Activated naive CD8-positive, alpha-beta T cell treated with anti-CD3 and anti-CD28 coated beads for 36 hours (primary cell): ENCODE results near the gene TLK1. TPM values are rescaled to one million over a fixed set of nuclear protein-coding genes. Genes with fewer than 3 reads are reported as not detected.

Source experiments
- DNase-seq: peaks from one replicate; pipeline ENCODE4 v3.0.0; 2021
- H3K27ac Mint-ChIP-seq: one replicate; pipeline ENCODE4 v1.8.0; 2022; ENCODE audit warnings: mild to moderate bottlenecking, moderate library complexity, mixed read lengths
- H3K27me3 Mint-ChIP-seq: one replicate; pipeline ENCODE4 v1.8.0; 2022; ENCODE audit warnings: mild to moderate bottlenecking, mixed read lengths
- H3K36me3 Mint-ChIP-seq: one replicate; pipeline ENCODE4 v1.8.0; 2021; ENCODE audit warnings: mild to moderate bottlenecking, mixed read lengths
- H3K4me1 Mint-ChIP-seq: one replicate; pipeline ENCODE4 v1.8.0; 2021; ENCODE audit warnings: mixed read lengths
- H3K4me3 Mint-ChIP-seq: one replicate; pipeline ENCODE4 v1.8.0; 2022; ENCODE audit warnings: mild to moderate bottlenecking, moderate library complexity, mixed read lengths
- H3K9me3 Mint-ChIP-seq: one replicate; pipeline ENCODE4 v1.8.0; 2022; ENCODE audit warnings: mixed read lengths
- total RNA-seq, 2 experiments: library from RNA; stranded (reverse); gene quantifications; one replicate each; pipeline ENCODE4 v1.2.3, GENCODE V29; 2021

The TLK1 gene
- 10 to 100 TPM; 61.9 to 66.0 TPM for total RNA-seq

- Mint-ChIP-seq H3K9me3 (no peaks in the 10 kb centered on the region), H3K4me3 (peak within 1 kb of the TSS; percentile 97), H3K27ac (peak within 1 kb of the TSS; percentile 96), H3K36me3 (peaks cover 9% of the 10 kb centered on the region), H3K27me3 (no peaks in the 10 kb centered on the region), H3K4me1 (peaks cover 56% of the 10 kb centered on the region)
- DNase-seq = peak; percentile 80
Observed at GRCh38 chr2:171160119-171160955, at the start of gene TLK1. TSS of gene TLK1 (minus strand) at chr2:171160893. CDS start at chr2:171160428, 465 bp downstream.

- H3K9me3 Mint-ChIP-seq = no peaks in the 10 kb centered on the region
- H3K4me3 Mint-ChIP-seq = peak overlapping the region; percentile 7
- no peaks in the 10 kb centered on the region for H3K36me3 Mint-ChIP-seq
- DNase-seq = no peak
- no peaks in the 10 kb centered on the region for H3K27me3 Mint-ChIP-seq
- H3K4me1 Mint-ChIP-seq = peaks cover 19% of the 10 kb centered on the region
- H3K27ac Mint-ChIP-seq = peak overlapping the region; percentile 80
Observed at GRCh38 chr2:171210216-171210863, 49.6 kb upstream of the TLK1 start.

DNA sequence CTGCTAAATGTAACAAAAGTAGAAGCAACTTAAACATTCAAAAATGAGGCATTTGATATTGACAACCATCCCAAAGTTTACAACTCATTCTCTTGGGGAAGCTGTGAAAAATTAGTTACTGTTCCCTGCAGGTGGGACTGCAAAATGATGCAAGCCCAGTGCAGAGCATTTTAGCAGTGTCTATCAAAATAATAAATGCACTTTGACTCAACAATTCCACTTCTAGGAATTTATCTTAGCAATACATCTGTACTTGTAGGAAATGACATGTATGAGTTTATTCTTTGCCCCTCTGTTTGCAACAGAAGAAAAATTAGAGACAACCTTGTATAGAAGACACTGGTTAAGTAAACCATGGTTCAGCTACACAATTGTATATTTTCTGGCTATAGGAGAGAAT lies 48.0 kb upstream of the TLK1 start:
- Mint-ChIP-seq H3K4me3 (no peak overlapping the region), H3K27me3 (no peaks in the 10 kb centered on the region), H3K9me3 (no peaks in the 10 kb centered on the region), H3K27ac (no peak overlapping the region), H3K4me1 (peaks cover 14% of the 10 kb centered on the region), H3K36me3 (no peaks in the 10 kb centered on the region)
- DNase-seq = no peak

GRCh38 chr2:171206422-171207115 lies 45.9 kb upstream of the TLK1 start:
- no peaks in the 10 kb centered on the region for H3K36me3 Mint-ChIP-seq
- no peaks in the 10 kb centered on the region for H3K9me3 Mint-ChIP-seq
- no peak for DNase-seq
- H3K4me1 Mint-ChIP-seq = peaks cover 14% of the 10 kb centered on the region
- H3K27me3 Mint-ChIP-seq = no peaks in the 10 kb centered on the region
- H3K27ac Mint-ChIP-seq = no peak overlapping the region
- no peak overlapping the region for H3K4me3 Mint-ChIP-seq

- Mint-ChIP-seq H3K27me3 (no peaks in the 10 kb centered on the region), H3K9me3 (no peaks in the 10 kb centered on the region), H3K4me1 (peaks cover 4% of the 10 kb centered on the region), H3K36me3 (no peaks in the 10 kb centered on the region), H3K27ac (no peak overlapping the region), H3K4me3 (no peak overlapping the region)
- DNase-seq = no peak
Observed at GRCh38 chr2:171205551-171205950, 44.9 kb upstream of the TLK1 start.

GRCh38 chr2:171201767-171202166 lies 41.1 kb upstream of the TLK1 start:
- Mint-ChIP-seq H3K36me3 (no peaks in the 10 kb centered on the region), H3K27ac (no peak overlapping the region), H3K9me3 (no peaks in the 10 kb centered on the region), H3K27me3 (no peaks in the 10 kb centered on the region), H3K4me3 (no peak overlapping the region), H3K4me1 (no peaks in the 10 kb centered on the region)
- no peak for DNase-seq

DNA sequence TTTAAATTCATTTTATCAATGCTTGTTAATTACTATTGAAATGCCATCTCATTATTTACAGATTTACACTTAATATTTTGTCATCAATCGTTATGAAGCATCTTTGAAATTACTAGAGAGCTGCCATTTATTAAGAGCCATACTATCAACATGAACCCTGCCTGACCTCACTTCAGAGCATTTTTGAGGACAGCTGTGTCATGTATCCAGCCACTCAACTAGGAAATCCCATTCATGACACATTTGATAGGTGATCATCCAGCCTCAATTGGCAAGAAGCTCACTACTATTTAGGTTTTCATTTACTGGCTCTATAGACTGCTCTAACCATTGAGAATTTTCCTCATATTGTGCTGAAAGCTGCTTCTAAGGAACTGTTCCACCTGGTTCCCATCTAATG lies 40.6 kb upstream of the TLK1 start:
- H3K4me1 Mint-ChIP-seq = no peaks in the 10 kb centered on the region
- H3K9me3 Mint-ChIP-seq = no peaks in the 10 kb centered on the region
- no peak overlapping the region for H3K4me3 Mint-ChIP-seq
- no peak for DNase-seq
- no peak overlapping the region for H3K27ac Mint-ChIP-seq
- H3K27me3 Mint-ChIP-seq = no peaks in the 10 kb centered on the region
- no peaks in the 10 kb centered on the region for H3K36me3 Mint-ChIP-seq

DNA sequence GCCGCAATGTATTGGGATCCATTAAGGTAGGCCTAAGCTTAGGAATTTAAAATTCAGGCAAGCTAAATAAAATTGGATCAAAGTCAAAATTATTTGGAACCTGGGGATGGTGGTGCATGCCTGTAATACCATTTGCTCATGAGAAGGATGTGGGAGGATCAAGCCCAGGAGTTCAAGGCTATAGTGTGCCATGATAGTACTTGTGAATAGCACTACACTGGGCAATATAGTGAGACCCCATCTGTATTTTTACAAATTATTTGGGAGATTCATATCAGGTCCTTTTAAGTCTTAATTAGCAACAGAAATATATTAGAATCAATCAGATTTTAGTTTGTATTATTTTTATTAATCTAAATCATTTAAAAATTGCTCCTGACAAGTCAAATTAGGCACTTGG lies 39.8 kb upstream of the TLK1 start:
- H3K27me3 Mint-ChIP-seq = no peaks in the 10 kb centered on the region
- H3K4me1 Mint-ChIP-seq = no peaks in the 10 kb centered on the region
- H3K36me3 Mint-ChIP-seq = no peaks in the 10 kb centered on the region
- no peak overlapping the region for H3K27ac Mint-ChIP-seq
- H3K9me3 Mint-ChIP-seq = no peaks in the 10 kb centered on the region
- H3K4me3 Mint-ChIP-seq = no peak overlapping the region
- no peak for DNase-seq

- no peaks in the 10 kb centered on the region for H3K4me1 Mint-ChIP-seq
- no peak overlapping the region for H3K4me3 Mint-ChIP-seq
- no peaks in the 10 kb centered on the region for H3K36me3 Mint-ChIP-seq
- no peak overlapping the region for H3K27ac Mint-ChIP-seq
- DNase-seq = no peak
- H3K27me3 Mint-ChIP-seq = no peaks in the 10 kb centered on the region
- no peaks in the 10 kb centered on the region for H3K9me3 Mint-ChIP-seq
Observed at GRCh38 chr2:171191021-171191420, 30.3 kb upstream of the TLK1 start.

GRCh38 chr2:171187819-171188218 lies 27.1 kb upstream of the TLK1 start:
- no peak overlapping the region for H3K27ac Mint-ChIP-seq

DNA sequence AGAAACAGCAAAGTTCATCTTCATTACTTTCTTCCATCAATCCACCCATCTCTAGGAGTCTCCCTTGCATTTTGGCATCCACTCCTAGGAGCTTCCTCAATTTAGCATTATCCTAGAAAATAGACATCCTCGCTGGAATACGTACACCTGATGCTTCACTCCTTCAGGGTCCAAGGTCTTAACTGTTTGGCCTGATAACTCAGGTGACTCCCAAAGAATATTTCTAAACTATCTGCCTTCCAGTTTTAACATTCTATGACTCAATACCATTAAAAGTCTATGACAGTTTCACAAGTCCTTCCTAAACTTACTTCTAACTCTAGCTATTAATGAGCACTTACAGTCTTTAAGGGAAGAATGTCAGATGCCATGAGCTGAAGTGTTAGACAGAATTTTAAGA lies 26.5 kb upstream of the TLK1 start:
- no peak overlapping the region for H3K27ac Mint-ChIP-seq
- no peak overlapping the region for H3K4me3 Mint-ChIP-seq
- no peak for DNase-seq
- no peaks in the 10 kb centered on the region for H3K9me3 Mint-ChIP-seq
- no peaks in the 10 kb centered on the region for H3K36me3 Mint-ChIP-seq
- peaks cover 5% of the 10 kb centered on the region for H3K27me3 Mint-ChIP-seq
- no peaks in the 10 kb centered on the region for H3K4me1 Mint-ChIP-seq

More at GRCh38 chr2:171187819-171188218, 27.1 kb upstream of the TLK1 start:
- Mint-ChIP-seq H3K36me3 (no peaks in the 10 kb centered on the region), H3K9me3 (no peaks in the 10 kb centered on the region), H3K4me1 (no peaks in the 10 kb centered on the region), H3K4me3 (no peak overlapping the region), H3K27me3 (no peaks in the 10 kb centered on the region)
- DNase-seq = no peak

DNA sequence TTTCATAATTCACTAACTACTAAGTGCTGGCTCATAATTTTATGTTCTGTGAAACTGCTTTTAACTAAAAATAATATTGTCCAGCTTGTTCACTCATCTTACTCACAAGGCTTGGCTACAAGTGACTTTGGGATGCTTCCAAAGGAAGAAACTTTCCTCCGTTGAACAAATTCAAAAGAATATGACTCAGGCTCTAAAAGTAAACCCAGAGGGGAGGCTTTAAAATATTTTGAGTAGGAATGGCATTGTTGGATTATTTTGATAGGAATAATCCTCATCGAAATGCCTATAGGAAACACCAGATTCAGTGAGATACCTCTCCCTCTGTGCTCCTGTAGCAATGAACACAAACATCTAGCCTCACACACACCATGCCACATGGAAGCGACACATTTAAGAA lies 25.2 kb upstream of the TLK1 start:
- Mint-ChIP-seq H3K27ac (no peak overlapping the region), H3K9me3 (no peaks in the 10 kb centered on the region), H3K4me3 (no peak overlapping the region), H3K27me3 (peaks cover 5% of the 10 kb centered on the region), H3K36me3 (no peaks in the 10 kb centered on the region), H3K4me1 (no peaks in the 10 kb centered on the region)
- DNase-seq = no peak

DNA sequence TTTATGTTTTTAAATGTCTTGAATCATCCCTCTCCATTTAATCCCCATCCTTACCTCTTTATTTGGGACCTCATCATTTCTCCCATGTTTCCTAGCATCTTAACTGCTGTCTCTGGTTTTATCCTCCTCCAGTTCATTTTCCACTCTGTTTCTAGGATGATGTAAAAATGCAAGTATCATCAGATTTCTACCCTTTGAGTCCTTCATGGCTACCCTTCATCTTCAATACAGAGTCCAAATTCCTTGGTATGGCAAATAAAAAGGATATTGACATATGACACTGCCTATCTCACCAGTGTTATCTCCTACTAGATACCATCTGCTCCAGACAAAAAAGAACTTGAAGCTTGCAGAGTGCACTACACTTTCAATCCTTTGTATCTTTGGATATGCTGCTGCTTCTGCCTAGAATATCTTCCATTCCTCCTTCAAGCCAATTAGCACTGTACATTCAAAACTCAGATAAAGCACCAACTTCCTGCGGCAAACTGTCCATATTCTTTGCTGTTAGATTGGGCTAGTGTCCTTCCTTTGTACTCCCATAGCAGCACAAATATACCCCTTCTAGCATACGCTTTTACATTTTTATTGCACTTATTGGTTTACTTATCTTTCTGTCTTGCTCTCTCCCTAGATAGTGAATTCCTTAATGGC lies 24.6 kb upstream of the TLK1 start:
- no peaks in the 10 kb centered on the region for H3K9me3 Mint-ChIP-seq
- H3K27me3 Mint-ChIP-seq = peaks cover 5% of the 10 kb centered on the region
- H3K27ac Mint-ChIP-seq = no peak overlapping the region
- no peak for DNase-seq
- H3K36me3 Mint-ChIP-seq = no peaks in the 10 kb centered on the region
- no peak overlapping the region for H3K4me3 Mint-ChIP-seq
- H3K4me1 Mint-ChIP-seq = peaks cover 3% of the 10 kb centered on the region

DNA sequence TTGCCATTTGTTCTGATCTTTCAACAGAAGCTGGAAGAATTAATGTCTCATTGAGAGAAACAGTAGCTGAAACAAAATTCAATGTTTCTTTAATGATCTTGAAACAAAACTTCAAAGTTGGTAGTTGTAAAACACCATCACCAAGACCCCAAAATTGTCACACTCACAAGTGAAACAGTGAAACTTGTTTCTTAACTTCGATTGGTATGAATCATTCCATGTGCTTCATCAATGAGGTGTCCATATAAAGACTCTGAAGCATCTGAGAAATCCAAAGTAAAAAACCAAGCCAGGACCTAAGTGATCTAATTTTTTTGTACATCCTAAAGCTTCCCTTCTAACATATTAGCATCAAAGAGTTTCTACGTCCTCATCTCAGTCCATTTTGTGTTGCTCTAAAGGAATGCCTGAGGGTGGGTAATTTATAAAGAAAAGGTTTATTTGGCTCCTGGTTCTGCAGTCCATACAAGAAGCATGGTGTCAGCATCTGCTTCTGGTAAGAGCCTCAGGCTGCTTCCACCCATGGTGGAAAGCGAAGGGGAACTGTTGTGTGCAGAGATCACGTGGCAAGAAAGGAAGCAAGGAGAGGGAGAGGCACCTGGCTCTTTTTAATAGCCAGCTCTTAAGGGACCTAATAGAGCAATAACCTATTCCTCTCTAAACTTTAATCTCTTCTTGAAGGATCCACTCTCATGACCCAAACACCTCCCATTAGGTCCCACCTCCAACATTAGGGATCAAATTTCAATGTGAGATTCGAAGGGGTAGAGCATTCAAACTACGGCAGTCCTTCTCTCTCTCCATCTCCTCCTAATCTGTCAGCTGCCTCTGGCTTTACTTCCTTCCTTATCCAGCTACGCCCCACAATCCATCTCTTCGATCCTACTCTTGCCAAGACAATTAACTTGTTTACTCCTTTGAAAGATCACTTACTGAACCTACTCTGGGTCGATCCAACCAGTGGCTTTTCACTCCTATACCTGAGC lies 20.7 kb upstream of the TLK1 start:
- Mint-ChIP-seq H3K4me1 (peaks cover 6% of the 10 kb centered on the region), H3K4me3 (no peak overlapping the region), H3K9me3 (no peaks in the 10 kb centered on the region), H3K36me3 (no peaks in the 10 kb centered on the region), H3K27me3 (peaks cover 8% of the 10 kb centered on the region), H3K27ac (no peak overlapping the region)
- no peak for DNase-seq
